GM10847 (cell line): ENCODE results near the gene FFAR3.

ENCODE experiments used
- POLR2A ChIP-seq: IDR thresholded peaks from 2 replicates; pipeline ENCODE4 v1.6.1; 2011; ENCODE audit not compliant: insufficient read length; ENCODE audit errors: extremely low read depth

FFAR3 gene

GRCh38 chr19:35357867-35358573 is at the start of gene FFAR3:
Gene FFAR3, plus strand, starts transcription at chr19:35358460. Its CDS starts 431 bp downstream, at chr19:35358891.
- TF ChIP-seq POLR2A = no peak

GRCh38 chr19:35308910-35309309 is 49.4 kb upstream of the FFAR3 start:
- TF ChIP-seq POLR2A = no peak

- no peak for TF ChIP-seq POLR2A
These were observed 48.6 kb upstream of the FFAR3 start for GRCh38 chr19:35309481-35310279.

- TF ChIP-seq POLR2A = no peak
These were observed 47.9 kb upstream of the FFAR3 start for GRCh38 chr19:35310331-35310730.

GRCh38 chr19:35310811-35311465 is 47.3 kb upstream of the FFAR3 start:
- no peak for TF ChIP-seq POLR2A

GRCh38 chr19:35311901-35312665 is 46.2 kb upstream of the FFAR3 start:
- TF ChIP-seq POLR2A = no peak

- no peak for TF ChIP-seq POLR2A
These were observed 44.7 kb upstream of the FFAR3 start for GRCh38 chr19:35313587-35313986.

- TF ChIP-seq POLR2A = no peak
These were observed 44.2 kb upstream of the FFAR3 start for GRCh38 chr19:35314031-35314430.

- TF ChIP-seq POLR2A = no peak
These were observed 43.3 kb upstream of the FFAR3 start for GRCh38 chr19:35314858-35315470.

- no peak for TF ChIP-seq POLR2A
These were observed 42.4 kb upstream of the FFAR3 start for GRCh38 chr19:35315883-35316282.

- TF ChIP-seq POLR2A = no peak
These were observed 41.7 kb upstream of the FFAR3 start for GRCh38 chr19:35316560-35316959.

- no peak for TF ChIP-seq POLR2A
These were observed 40.7 kb upstream of the FFAR3 start for GRCh38 chr19:35317464-35318043.

GRCh38 chr19:35318679-35319448 is 39.4 kb upstream of the FFAR3 start:
- no peak for TF ChIP-seq POLR2A
